HG03565 (cell line): Measurements from ENCODE around the gene DCAF6.

Experiments used
- ATAC-seq: cut with Tn5 transposase; IDR thresholded peaks from one replicate; pipeline ENCODE4 v1.9.1; 2021; ENCODE audit warnings: mild to moderate bottlenecking, moderate library complexity; ENCODE audit not compliant: unreplicated experiment

Gene DCAF6

GRCh38 chr1:168082008-168082876 is 145.8 kb downstream of the DCAF6 start:
- peak; percentile 78 for ATAC-seq

DNA sequence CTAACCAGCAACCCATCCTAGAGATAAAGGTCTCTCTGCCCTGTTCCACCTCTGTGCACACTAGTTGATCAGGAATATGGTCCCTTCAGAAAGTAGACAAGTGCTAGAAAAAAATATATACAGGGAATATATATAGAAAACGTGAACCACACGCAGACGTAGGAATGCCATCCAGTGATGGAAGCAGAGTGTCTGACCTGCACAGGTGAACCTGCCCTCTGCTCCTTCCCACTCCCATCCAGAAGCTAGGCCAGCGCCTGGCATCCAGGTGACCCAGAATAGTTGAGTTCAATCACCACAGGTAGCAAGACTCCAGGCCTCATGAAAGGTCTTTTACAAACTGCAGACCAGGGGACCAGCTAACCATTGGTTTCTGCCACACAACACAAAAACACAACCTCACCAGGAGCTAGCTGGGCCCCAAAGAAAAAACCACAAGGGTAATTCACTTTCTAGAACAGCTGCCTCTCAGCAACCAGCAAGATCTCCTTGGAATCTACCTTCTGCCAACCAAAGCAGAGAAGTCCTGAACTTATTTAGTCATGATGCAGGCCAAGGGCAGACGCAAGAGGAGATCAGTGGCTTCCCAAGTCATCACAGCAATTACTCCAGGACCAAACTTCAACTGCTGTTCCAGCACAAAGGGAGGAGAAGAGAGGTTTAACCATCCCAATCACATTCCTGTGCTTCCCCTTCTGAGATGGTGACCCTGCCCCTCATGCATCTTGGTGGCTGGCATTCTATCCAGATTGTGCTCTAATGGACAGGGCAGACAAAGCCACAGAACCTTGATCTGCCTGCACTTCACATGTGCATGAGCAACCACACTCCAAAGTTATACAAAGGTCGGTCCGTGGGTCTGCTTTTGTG is 147.2 kb downstream of the DCAF6 start:
- no peak for ATAC-seq

GRCh38 chr1:168084396-168085231 is 148.1 kb downstream of the DCAF6 start:
- no peak for ATAC-seq

DNA sequence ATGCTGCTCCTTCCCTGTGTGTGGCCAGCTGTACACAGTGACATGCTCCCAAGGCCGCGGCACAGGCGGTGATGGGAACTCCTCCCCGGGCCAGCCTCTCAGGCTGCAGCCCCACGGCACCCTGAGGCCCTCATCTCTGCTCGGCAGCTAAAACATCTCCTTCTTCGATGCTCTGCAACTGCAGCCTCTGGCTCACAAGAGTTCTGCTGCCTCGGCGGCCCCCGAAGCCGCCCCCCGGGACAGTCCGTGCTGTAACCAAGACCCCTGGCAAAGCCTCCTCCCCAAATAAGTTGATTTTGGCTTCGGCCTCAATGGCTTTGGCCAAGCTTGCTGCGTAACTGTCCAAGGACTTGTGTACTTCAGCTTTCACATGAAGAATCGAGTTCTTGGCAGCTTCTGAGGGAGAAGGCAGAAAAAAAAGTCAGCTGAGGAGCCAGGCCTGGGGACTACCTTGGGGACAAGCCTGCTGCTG is 149.0 kb downstream of the DCAF6 start:
- ATAC-seq: no peak

- ATAC-seq: no peak
These were observed 150.0 kb downstream of the DCAF6 start for GRCh38 chr1:168086438-168086837.

- no peak for ATAC-seq
These were observed 151.2 kb downstream of the DCAF6 start for GRCh38 chr1:168087696-168088095.

DNA sequence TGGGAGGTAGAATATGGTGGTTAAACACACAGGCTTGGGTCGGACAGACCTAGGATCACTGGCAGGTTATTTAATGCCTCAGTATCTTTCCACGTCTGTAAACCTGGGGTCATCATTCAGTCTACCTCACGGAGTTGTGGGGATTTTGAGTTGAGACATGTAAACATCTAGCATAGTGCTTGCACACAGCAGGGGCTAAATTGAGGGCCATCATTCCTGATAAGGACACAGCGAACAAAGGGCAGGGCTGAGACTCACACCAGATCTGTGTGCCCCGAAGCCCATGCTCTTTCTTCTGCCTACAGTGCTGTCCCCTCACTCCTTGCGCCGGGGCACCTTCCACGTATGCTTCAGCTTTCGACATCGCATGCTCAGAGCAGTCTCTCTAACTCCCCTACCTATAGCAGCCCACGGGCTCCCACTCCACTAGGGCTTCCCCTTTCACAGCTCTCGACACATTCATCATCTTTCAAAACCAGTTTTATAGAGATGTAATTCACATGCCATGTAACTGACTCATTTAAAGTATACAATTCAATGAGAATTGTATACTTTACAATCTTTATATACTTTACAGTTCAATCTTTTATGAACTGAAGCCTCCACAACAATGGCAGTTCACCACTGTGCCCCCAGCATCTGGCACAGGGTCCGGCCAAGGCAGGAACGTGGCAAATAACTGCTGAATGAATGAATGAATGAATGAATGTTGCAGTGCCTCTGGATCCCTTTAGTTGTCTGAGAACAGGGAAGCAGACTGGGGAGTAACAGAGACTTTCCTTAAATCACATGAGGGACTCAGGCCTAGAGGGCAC is 152.2 kb downstream of the DCAF6 start:
- ATAC-seq: no peak

GRCh38 chr1:168089326-168089978 is 153.0 kb downstream of the DCAF6 start:
- no peak for ATAC-seq

DNA sequence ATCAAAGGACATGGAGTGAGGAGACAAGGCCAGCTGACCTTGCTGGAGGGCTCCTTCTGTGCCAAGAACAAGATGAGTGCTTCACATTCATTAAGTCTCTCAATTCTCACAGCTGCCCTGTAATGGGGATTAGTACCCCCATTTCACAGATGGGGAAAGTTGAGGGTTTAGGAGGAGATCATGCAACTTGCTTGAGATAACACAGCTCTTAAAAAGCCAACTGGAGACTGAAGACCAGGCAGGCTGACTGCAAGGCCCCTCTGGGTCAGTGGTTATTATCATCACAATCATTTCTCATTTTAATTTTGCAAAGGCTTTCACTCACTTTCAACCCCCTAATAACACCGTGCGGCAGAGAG is 153.5 kb downstream of the DCAF6 start:
- ATAC-seq: no peak

DNA sequence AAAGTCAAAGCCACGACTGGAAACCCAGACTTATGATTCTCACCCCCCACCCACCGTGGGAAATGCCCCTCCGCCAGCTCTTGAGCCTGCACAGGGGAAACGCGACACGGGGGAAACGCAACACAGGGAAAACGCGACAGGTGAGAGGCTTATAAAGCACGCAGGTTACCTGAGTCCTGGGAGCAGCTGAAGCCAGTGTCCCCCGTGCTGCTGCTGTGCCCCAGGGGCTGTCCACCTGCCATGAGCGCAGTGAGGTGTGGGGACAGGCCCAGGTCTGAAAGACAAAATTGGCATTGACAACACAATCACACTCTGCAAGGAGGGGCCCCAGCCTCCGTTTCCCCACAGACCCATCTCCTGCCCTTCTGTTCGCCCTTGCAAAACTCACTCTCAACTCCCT is 153.9 kb downstream of the DCAF6 start:
- no peak for ATAC-seq

DNA sequence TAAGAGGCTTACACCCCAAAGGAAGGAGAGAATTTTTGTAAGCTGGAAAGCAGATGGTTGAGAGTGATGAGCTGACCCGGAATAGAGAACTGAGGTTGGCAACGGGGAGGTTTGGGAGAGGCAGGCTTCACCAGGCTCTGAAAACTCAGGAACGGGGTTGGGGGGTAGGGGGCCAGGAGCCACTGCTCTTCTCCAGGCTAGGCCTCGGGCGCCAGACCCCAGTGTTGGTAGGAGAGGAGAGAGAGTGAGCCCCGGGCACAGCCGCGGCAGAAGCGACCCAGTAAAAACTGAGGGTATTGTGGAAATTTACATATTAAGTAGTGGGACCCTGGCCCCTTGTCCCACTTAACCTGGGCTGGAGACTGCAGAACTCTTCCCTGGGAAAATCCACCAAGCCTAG is 154.6 kb downstream of the DCAF6 start:
- ATAC-seq: no peak

DNA sequence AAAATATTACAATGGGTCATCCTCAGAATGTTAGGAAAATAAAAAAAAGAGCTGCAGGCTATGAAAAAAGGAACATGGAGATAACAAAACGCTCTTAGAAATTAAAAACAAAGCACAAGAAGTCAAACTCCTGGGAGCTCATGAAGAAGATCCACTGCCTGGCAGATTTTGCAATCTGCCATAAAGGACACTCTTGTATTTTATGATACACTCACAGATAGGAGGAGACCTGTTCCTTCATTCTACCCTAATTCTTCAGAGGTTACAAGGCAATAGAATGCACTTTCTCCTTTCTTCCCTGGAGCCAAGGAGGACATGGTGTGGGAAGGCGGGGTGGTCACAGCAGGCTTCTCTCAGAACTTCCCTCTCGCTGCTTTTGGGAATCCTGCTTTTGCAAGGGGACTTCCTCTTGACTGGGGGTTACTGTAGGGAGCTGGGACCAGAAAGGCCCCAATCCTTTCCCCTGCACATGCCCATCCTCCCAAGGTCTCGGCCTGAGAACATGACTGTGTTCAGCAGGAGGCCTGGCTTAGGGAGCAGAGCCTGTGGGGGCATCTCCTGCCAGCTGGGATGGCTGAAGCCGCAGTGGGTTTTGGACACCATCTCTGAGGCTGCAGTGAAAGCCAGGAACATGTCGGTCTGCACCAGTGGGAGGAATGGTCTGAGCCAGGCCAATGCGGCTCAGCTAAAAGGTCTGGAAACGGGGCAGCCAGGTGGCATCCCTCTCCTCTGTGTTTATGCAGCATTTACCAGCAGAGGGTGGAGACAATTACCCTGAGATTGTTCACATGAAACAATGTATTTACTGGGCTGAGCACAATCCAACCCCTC is 155.5 kb downstream of the DCAF6 start:
- no peak for ATAC-seq

DNA sequence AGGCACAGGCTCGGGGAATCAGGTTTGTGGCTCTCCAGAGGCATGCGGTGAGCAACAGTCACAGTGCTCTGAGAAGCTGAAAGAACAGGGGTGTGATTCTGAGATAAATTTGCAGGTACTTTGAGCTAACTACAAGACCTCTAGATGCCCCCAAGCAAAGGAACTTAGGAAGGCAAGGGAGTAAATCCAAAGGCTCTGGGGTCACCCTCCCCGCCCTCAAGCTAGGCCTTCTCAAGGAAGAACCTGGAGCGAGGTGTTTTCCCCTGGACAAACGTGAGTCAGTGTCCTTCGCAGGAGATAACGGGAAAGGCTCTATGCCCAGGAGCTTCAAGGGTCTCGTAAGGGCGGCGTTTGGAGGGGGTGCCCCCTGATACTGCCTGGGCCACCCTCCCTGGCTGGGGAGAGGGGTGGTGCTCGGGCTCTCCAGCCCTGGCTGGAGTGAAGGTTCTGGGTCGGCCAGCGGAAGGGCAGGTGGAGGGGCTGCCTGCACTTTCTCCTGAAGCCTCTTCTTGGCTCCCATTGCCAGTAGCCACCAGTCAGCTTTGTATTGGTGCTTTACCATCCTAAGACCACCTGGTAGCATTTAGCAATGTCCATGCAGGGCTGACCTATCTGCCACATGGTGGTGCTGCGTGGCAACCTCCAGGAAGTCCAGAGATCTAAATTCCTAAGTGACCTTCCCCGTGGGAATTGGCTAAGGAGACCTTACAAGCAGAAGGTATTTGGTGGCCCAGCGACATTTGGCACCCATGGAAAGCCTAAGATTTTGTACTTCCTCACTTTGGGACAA is 156.3 kb downstream of the DCAF6 start:
- ATAC-seq: no peak

DNA sequence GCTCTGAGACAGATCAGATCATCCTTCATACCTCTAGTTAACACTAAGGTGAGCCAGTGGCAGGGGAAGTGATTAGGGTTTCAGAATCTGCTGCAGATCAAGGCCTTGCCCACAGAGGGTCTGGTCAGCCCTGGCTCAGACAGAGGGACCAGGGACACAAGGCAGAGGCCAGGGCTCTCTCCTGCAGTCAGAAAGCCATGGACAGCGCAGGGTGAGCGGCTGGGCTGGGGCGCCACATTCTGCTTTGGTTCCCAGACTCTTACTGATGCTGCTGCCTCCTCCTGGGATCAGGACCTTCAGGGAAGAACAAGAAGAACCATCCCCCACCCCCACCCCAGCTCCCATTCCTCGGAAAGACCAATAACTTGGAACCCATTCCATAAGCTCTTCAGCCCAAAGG is 157.1 kb downstream of the DCAF6 start:
- ATAC-seq: no peak

GRCh38 chr1:168095476-168095875 is 159.0 kb downstream of the DCAF6 start:
- no peak for ATAC-seq

GRCh38 chr1:168096296-168097165 is 160.0 kb downstream of the DCAF6 start:
- no peak for ATAC-seq

GRCh38 chr1:168097921-168098528 is 161.5 kb downstream of the DCAF6 start:
- no peak for ATAC-seq
